Subcutaneous preadipocyte (primary cell): Measurements from ENCODE around the gene USE1. TPM values are rescaled to one million over a fixed set of nuclear protein-coding genes. Genes with fewer than 3 reads are reported as not detected.

ENCODE experiments used
- total RNA-seq: library from RNA; depleted of rRNA; stranded (reverse); fragments of >200 nt; gene quantifications from 2 replicates; pipeline ENCODE4 v1.2.3, GENCODE V29; 2012

Gene USE1, protein sequence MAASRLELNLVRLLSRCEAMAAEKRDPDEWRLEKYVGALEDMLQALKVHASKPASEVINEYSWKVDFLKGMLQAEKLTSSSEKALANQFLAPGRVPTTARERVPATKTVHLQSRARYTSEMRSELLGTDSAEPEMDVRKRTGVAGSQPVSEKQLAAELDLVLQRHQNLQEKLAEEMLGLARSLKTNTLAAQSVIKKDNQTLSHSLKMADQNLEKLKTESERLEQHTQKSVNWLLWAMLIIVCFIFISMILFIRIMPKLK
- total RNA-seq, result 16.2 and 22.8 TPM in 2 replicates

DNA sequence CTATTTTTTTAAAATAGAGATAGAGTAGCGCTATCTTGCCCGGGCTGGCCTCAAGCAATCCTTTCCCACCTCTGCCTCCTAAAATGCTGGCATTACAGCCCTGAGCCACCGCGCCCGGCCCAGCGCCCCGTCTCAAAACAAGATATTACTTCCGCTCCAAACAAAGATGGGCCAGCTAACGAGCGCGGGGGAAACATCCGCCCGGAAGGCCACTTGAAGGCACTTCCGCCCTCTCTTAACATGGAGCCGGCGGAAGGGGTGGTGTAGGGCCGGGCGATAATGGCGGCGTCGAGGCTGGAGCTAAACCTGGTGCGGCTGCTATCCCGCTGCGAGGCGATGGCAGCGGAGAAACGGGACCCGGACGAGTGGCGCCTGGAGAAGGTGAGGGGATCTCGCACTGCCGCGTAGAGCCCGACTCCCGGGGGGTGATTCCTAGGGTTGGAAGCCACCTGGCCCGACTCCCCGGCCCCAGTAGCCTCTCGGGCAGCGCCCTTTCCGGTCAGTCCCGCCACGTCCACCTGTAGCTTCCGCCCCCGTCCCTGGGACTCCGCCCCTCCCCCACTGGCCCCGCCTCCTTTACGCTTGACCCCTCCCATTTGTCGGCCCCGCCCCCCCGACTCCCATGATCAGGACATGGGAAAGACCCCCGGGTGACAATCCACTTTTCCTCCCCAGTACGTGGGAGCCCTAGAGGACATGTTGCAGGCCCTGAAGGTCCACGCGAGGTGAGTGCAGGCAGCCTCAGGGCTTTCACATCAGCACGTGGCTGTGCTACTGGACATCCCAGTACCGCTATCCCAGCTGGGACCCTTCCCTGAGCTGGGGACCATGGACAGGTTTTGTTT lies at the start of gene USE1:
USE1 (plus strand) TSS at position 231 of the 845 bp plus-strand sequence; CDS start at position 280, 49 bp downstream.

DNA sequence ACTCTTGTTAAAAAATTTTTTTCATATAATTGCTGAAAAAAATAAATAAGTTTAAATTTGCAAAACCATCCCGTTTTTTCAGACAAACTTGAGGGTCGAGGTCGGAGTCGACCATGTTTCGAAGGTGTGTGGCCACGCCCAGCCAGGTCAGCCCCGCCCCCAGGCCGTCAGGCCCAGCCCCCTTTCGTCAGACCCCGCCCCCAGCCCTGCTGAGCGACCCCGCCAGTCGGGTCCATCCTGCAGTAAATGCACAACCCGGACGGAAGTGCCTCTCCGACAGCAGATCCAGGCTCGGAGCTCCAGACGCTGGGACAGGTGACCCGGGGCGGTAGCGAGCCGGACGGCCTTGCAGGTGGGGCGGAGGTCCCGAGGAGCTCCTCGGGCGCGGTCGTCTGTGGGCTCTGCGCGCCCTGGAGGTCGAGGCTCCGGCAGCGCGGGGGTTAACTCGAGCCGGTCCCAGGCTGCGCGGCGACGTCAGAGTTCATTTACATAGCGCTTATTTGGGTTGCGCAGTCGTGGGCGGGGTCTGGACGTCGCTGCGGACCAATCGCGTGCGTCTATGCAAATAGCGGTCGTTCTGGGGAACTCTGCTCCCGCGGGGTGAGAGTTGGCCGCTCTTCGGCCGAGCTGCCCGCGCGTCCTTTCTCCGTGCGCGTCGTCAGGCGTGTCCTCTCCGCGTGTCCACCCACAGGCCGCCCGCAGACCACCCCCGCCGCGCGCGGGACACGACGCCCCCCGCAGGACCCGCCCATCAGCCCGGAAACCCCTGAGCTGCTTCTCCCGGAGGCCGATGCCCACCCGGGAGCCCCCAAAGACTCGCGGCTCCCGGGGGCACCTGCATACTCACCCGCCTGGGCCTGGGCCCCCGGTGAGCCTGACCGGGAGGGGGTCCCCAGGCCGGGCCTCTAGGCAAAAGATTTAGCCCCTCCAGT lies 11.1 kb downstream of the USE1 start, which contains the start of gene OCEL1:
OCEL1 (plus strand) TSS at position 225 of the 932 bp plus-strand sequence; CDS start at position 247, 22 bp downstream.

DNA sequence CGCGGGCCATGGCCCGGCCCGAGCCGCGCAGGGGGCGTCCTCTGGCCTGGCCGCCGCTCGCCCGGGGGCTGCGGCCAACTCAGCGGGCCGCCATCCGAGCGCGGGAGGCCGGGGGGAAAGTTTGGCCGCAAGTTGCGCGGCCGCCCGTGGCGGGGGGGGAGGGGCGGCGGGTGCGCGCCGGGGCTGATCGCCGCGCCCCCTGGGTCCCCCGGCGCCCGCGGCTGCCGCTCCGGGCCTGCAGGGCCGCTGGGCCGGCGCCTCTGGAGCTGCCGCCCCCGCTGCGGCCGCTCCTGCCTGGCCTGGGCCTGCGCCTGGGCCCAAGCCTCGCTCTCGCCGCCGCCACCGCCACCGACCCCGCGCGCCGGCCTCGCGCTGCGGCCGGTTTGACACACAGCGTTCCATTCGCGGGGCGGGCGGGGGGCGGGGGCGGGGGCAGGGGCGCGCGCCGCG lies 30.4 kb downstream of the USE1 start, which contains the start of gene NR2F6:
NR2F6 (minus strand) TSS at position 385 of the 450 bp plus-strand sequence. CDS start 699 bp downstream, outside the sequence.

DNA sequence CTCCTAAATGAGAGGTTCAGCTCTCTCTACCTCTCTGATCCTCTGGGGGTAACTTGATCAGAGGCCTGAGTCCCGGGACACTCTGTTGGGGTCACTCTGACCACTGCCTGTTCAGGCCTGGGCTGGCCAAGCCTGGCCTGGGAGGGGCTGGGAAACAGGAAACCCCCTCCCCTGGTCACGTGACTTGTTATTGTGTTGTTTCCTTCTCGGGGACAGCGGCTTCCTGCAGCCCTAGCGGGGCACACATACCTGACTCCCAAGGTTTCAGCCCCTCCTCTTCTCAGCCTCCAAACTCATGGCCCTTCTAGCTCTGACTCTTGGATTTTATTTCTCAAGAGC lies 49.5 kb downstream of the USE1 start, which contains the start of gene USHBP1:
USHBP1 (minus strand) TSS at position 105 of the 339 bp plus-strand sequence. CDS start 446 bp downstream, outside the sequence.

DNA sequence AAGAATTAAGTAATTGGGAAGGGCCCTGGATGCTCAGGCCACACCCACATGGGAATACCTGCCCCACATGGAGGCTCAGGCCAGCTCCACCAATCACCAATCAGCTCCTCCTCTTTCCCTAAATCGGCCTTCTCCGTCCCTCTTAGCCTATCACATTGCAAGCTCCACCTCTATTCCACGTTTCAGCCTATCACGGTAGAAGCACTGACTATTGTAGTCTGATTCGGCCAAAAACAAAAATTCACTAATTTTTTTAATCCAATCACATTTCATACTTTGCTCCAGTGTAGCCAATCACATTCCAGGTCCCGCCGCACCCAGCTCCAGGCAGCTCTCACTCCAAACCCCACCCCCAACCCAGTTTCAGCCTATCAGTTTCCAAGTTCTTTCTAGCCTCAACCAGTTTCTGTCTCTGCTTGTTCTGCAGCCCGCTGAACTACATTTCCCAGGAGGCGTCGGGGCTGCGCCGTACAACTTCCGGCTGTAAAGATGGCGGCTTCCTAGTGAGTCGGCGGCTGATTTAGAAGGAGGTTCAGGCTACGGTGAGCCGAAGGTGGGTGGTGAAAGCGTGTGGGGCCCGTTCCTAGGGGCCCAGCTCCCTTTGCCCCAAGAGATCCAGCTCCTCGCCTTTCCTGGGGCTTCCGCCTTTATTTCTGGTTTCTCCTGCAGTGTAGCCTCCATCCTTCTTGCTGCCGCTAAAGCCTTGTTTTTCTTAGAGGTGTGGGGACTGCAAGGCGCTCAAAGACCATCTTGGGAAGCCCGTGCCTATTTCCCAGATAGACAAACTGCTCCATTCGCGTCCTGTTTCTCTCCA lies 52.0 kb downstream of the USE1 start, which contains the start of gene BABAM1:
BABAM1 (plus strand) TSS at position 469 of the 814 bp plus-strand sequence. CDS start 1,364 bp downstream, outside the sequence.

Other genes with a start within 250 kb of the USE1 start
- gene CPAMD8, start 188.5 kb upstream of the USE1 start, total RNA-seq, result 0.20 and 0.73 TPM in 2 replicates
- gene HAUS8, start 139.9 kb upstream of the USE1 start, total RNA-seq, result 3.3 and 6.3 TPM in 2 replicates
- 71.3 and 85.0 TPM in 2 replicates for gene MYO9B, start 139.6 kb upstream of the USE1 start, total RNA-seq
- gene OCEL1, start 10.9 kb downstream of the USE1 start, total RNA-seq, result 2.5 and 2.9 TPM in 2 replicates
- gene NR2F6, start 30.6 kb downstream of the USE1 start, total RNA-seq, result 26.8 and 40.1 TPM in 2 replicates
- gene USHBP1, start 49.4 kb downstream of the USE1 start, total RNA-seq, result under 0.01 TPM in 1 of 2 replicates, not detected in the other
- gene BABAM1, start 52.1 kb downstream of the USE1 start, total RNA-seq, result 91.7 and 105 TPM in 2 replicates
- gene ANKLE1, start 66.5 kb downstream of the USE1 start, total RNA-seq, result 0.37 and 0.39 TPM in 2 replicates
- gene ABHD8, start 88.1 kb downstream of the USE1 start, total RNA-seq, result 6.6 and 9.0 TPM in 2 replicates
- gene MRPL34, start 90.5 kb downstream of the USE1 start, total RNA-seq, result 29.1 and 30.9 TPM in 2 replicates
- 7.7 and 15.4 TPM in 2 replicates for gene DDA1, start 94.2 kb downstream of the USE1 start, total RNA-seq
- 4.8 and 5.1 TPM in 2 replicates for gene ANO8, start 119.5 kb downstream of the USE1 start, total RNA-seq
- gene GTPBP3, start 122.2 kb downstream of the USE1 start, total RNA-seq, result 10.3 and 18.8 TPM in 2 replicates
- not detected in 2 replicates for gene PLVAP, start 162.0 kb downstream of the USE1 start, total RNA-seq
- gene CCDC194, start 178.8 kb downstream of the USE1 start, total RNA-seq, result not detected in 2 replicates
- gene BST2, start 190.3 kb downstream of the USE1 start, total RNA-seq, result 0.20 and 1.8 TPM in 2 replicates
- gene MVB12A, start 204.7 kb downstream of the USE1 start, total RNA-seq, result 45.7 and 49.2 TPM in 2 replicates
- not detected in 2 replicates for gene TMEM221, start 233.3 kb downstream of the USE1 start, total RNA-seq
- gene NXNL1, start 245.6 kb downstream of the USE1 start, total RNA-seq, result not detected in 2 replicates